HG02870 (cell line): ENCODE results near the gene MT1F.

Experiments
- ATAC-seq: cut with Tn5 transposase; IDR thresholded peaks from one replicate; pipeline ENCODE4 v1.9.1; 2021; ENCODE audit warnings: mild to moderate bottlenecking, moderate library complexity; ENCODE audit not compliant: unreplicated experiment

The MT1F gene

DNA sequence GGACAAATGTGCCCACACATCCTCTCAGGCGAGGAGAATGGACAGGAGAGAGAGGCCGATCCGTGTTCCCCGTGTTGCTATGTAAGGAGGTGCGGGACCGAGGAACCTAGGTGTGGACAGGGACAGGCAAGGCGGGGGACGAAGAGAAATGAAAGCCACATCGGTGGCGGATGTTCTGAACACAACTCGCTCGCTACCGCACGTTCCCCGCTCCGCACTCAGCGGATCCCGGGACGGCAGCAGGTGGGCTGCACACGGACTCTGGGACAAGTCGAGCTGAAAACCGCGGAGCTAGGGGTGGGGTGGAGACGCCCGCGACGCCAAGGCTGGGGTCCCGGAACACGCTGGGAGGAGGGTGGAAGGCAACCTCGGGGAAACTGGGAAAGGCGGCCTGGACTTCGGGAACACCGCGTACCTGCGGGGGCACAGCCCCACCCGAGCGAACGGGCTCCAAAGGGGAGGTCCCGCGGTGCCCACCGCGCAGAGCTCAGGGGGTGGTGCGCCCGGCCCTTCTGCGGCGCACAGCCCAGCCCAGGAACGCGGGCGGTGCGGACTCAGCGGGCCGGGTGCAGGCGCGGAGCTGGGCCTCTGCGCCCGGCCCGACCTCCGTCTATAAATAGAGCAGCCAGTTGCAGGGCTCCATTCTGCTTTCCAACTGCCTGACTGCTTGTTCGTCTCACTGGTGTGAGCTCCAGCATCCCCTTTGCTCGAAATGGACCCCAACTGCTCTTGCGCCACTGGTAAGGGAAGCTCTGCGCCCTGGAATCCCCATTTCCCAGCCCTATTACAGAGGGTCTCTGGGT is 32.4 kb upstream of the MT1F start, which contains the start of gene MT1E:
Gene MT1E, plus strand, starts transcription at position 642 of the 803 bp plus-strand sequence. Its CDS starts 71 bp downstream, at position 713.
- no peak for ATAC-seq

DNA sequence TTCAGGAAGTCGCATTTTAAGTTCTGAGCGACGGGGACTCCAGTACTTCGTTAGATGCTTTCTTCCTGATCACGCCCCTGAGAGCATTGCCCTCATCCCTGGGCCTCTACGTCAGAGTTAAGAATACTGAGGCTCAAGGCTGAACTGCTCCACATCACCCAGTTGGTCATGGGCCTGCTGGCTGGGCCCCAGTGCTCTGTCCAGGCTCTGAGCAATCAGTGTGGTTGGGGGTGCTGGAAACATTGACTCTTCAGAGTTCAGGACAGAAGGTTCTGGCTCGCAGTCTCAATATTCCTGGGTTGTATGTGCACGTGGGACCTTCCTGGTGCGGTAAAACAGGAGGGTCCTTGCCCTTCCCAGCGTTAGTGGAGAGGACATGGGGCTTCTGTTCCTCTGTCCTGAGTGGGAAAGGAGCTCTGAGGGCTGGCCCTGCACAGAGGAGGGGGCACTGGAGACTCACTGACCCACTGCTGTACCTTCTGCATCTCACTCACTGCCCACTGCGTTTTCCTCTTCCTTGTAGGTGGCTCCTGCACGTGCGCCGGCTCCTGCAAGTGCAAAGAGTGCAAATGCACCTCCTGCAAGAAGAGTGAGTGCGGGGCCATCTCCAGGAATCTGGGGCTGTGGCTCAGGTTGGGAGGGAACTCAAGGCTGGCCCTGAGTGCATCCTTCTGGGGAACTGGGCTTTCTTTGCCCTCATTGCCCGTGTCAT is 31.7 kb upstream of the MT1F start:
- ATAC-seq, result no peak

DNA sequence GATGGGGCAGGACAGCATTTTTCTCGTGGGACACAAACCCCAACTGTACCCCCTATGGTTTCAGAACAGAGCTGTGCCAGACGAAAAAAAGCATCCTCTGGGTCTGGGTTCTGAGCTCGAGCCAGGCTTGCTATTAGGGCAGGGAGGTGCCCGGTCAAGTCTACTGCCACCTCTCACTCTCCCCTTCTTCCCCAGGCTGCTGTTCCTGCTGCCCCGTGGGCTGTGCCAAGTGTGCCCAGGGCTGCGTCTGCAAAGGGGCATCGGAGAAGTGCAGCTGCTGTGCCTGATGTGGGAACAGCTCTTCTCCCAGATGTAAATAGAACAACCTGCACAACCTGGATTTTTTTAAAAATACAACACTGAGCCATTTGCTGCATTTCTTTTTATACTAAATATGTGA is 31.1 kb upstream of the MT1F start:
- no peak for ATAC-seq

DNA sequence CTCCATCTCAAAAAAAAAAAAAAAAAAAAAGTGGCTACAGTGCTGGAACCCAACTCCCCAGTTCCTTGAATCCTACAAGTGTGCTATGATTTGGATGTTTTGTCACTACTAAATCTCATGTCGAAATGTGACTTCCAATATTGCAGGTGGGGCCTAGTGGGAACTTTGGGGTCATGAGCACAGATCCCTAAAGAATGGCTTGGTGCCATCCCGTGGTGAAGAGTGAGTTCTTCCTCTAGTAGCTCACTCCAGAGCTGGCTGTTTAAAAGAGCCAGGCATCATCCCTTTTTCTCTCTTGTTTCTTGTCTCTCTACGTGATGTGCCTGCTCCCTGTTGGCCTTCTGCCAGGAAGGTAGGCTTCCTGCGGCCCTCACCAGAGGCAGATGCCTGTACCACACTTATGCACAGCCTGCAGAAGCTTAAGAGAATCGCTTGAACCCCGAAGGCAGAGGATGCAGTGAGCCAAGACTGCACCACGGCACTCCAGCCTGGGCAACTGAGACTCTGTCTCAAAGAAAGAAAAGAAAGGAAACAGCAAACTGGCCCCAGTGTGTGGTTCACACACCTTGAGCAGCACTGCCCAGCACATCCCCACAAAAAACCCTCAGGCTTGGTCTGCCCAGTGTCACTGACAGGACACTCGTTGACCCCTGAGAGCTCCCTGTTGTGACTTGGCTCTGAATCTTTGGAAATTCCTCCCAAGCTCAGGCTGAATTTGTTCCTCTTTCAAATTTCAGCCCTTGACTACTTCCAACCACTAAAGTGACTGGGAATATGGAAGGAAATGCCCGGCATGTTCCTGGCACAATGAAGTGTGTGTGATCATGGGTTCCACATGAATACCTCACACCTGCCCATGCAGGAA is 29.0 kb upstream of the MT1F start:
- ATAC-seq, result no peak

DNA sequence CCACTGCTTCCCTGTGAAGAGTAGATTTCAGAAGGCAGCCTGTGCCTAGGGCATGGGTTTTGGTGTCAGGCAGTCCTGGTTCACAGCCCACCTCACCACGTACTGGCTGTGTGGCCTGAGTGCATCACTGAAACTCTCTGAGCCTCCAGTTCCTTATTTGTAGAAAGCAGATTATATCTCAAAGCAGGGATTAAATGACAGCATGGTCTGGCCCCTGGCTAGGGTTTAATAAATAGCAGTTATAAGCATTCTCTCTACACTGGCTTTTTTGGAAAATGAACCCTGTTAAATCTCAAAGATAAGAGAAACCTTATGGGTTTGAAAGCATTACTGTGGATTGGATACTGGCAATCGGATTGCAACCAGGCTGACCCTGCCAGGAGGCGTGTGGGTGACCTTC is 28.2 kb upstream of the MT1F start:
- no peak for ATAC-seq

DNA sequence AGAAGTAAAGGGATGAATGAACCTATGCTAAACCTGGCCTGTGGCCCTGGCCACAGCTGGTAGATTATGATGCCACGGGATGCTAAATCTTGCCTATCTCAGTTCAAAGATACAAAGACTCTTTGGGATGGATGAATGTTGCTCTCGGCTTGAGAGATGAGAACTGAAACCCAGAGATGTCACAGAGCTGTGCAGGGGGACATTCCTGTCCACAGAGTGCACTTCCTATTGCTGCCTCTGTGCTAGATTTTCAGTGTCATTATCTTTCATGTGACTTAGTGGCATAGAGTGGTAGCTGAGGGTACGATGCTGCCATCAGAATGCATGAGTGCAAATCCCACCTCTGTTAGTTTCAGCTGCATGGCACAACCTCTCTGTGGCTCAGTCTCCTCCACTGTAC is 27.6 kb upstream of the MT1F start:
- ATAC-seq, result peak; percentile 79

DNA sequence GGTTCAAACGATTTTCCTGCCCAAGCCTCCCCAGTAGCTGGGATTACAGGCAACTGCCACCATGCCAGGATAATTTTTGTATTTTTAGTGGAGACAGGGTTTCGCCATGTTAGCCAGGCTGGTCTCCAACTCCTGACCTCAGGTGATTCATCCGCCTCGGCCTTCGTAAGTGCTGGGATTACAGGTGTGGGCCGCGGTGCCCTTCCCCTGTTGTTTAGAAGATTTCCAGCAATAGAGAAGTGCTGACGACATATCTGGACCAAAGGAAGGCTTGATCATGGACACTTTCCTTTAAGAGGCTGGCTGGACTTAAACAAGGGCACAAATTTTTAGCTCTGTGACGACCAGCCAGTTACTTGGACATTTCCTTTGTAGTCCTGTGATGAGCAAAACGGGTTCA is 26.6 kb upstream of the MT1F start:
- no peak for ATAC-seq

DNA sequence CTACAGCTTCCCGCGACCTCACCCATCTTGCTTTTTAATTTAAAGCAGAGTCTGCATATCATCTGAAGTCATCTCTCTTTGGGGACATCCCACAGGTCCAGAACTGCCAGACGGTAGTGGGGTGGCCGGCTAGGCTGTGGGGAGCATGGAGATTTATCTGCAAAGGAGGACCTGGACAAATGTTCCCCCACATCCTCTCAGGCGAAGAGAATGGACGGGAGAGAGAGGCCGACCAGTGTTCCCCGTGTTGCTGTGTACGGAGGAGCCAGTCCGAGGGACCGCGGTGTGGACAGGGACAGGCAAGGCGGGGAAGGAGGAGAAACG is 26.0 kb upstream of the MT1F start:
- ATAC-seq, result no peak

DNA sequence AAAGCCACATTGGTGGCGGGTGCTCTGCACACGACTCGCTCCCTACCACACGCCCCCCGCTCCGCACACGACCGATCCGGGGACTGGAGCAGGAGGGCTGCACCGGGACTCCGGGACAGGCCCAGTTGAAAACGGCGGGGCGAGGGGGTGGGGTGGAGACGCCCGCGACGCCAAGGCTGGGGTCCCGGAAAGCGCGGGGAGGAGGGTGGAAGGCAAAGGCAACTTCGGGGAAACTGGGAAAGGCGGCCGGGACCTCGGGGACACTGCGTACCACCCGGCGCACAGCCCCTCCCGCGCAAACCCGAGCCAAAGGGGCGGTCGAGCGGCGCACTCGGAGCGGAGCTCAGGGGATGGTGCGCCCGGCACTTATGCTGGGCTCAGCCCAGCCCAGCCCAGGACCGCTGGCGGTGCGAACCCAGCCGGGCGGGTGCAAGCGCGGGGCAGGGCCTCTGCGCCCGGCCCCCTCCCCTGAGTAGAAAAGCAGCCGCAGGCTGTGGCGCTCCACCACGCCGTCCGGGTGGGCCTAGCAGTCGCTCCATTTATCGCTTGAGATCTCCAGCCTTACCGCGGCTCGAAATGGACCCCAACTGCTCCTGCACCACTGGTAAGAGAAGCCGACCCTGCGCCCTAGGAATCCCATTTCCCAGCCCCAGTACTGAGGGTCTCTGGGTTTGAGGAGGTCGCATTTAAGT is 25.5 kb upstream of the MT1F start, which contains the start of gene MT1M:
Gene MT1M, plus strand, starts transcription at position 504 of the 692 bp plus-strand sequence. Its CDS starts 73 bp downstream, at position 577.
- no peak for ATAC-seq

DNA sequence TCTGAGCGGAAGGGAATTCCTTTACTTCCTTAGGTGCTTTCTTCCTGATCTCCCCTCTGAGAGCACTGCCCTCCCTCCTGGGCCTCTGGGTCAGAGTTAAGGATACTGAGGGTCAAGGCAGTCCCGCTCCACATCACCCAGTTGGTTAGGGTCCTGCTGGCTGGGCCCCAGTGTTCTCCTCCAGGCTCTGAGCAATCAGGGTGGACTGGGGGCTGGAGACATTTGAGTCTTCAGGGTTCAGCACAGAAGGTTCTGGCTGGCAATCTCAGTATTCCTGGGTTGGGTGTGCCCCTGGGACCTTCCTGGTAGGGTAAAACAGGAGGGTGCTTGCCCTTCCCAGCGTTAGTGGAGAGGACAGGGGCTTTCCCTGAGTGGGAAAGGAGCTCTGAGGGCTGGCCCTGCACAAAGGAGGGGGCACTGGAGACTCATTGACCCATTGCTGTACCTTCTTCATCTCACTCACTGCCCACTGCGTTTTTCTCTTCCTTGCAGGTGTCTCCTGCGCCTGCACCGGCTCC is 24.9 kb upstream of the MT1F start:
- ATAC-seq, result no peak

DNA sequence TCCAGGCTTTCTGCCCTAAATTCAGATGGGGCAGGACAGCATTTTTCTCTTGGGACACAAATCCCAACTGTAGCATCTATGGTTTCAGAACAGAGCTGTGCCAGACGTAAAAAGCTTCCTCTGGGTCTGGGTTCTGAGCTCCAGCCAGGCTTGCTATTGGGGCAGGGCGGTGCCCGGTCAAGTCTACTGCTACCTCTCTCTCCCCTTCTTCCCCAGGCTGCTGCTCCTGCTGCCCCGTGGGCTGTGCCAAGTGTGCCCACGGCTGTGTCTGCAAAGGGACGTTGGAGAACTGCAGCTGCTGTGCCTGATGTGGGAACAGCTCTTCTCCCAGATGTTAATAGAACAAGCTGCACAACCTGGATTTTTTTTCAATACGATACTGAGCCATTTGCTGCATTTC is 24.2 kb upstream of the MT1F start:
- ATAC-seq, result no peak

DNA sequence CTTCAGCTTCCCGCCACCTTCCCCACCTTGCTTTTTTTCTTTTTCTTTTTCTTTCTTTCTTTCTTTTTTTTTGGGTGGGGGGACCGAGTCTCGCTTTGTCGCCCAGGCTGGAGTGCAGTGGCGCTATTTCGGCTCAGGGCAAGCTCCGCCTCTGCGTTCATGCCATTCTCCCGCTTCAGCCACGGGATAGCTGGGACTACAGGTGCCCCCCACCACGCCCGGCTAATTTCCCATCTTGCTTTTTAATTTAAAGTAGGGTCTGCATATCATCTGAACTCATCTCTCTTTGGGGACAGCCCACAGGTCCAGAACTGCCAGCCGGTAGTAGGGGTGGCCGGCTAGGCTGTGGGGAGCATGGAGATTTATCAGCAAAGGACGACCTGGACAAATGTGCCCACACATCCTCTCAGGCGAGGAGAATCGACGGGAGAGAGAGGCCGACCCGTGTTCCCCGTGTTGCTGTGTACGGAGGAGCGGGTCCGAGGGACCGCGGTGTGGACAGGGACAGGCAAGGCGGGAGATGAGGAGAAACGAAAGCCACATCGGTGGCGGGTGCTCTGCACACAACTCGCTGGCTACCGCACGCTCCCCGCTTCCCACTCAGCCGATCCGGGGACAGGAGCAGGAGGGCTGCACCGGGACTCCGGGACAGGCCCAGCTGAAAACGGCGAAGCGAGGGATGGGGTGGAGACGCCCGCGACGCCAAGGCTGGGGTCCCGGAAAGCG is 22.9 kb upstream of the MT1F start:
- ATAC-seq, result no peak

DNA sequence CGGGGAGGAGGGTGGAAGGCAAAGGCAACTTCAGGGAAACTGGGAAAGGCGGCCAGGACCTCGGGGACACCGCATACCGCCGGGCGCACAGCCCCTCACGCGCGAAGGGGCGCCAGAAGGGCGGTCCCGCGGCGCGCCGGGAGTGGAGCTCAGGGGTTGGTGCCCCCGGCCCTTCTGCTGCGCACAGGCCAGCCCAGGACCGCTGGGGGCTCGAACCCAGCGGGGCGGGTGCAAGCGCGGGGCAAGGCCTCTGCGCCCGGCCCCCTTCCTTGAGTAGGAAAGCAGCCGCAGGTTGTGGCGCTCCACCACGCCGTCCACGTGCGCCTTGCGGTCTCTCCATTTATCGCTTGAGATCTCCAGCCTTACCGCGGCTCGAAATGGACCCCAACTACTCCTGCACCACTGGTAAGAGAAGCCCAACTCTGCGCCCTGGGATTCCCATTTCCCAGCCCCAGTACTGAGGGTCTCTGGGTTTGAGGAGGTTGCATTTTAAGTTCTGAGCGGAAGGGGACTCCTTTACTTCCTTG is 22.3 kb upstream of the MT1F start:
- ATAC-seq, result no peak

DNA sequence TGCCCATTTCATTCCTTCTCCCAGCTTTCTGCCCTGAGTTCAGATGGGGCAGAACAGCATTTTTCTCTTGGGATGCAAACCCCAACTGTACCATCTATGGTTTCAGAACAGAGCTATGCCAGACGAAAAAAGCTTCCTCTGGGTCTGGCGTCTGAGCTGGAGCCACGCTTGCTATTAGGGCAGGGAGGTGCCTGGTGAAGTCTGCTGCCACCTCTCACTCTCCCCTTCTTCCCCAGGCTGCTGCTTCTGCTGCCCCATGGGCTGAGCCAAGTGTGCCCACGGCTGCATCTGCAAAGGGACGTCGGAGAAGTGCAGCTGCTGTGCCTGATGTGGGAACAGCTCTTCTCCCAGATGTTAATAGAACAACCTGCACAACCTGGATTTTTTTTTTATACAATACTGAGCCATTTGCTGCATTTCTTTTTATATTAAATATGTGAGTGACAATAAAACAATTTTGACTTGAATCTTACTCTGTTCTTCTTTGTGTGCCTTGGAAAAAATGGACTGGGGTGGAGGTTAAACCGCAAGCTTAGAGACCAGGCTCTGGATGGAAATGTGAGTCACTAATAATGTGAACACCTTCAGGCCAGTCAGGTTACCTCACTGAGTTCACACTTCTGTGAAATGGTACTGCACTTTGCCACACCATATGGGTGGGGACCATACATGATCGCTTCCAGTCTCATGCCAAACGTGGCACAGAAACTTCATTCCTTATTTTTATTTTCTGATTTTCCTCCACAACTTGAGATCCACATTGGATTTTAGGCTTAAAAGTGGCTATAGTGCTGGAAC is 20.9 kb upstream of the MT1F start:
- ATAC-seq, result no peak

DNA sequence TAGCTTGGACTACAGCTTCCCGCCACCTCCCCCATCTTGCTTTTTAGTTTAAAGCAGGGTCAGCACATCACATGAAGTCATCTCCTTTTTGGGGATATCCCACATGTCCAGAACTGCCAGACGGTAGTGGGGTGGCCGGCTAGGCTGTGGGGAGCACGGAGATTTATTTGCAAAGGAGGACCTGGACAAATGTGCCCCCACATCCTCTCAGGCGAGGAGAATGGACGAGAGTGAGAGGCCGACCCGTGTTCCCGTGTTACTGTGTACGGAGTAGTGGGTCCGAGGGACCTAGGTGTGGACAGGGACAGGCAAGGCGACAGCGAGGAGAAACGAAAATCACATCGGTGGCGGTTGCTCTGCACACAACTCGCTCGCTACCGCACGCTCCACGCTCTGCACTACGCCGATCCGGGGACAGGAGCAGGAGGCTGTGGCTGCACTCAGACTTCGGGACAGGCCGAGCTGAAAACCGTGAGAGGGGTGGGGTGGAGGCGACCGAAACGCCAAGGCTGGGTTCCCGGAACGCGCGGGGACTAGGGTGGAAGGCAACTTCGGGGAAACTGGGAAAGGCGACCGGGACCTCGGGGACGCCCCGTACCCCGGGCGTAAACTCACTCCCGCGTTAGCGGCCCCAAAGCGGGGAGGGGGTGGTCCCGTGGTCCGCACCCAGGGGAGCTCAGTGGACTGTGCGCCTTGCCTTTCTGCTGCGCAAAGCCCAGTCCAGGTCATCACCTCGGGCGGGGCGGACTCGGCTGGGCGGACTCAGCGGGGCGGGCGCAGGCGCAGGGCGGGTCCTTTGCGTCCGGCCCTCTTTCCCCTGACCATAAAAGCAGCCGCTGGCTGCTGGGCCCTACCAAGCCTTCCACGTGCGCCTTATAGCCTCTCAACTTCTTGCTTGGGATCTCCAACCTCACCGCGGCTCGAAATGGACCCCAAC is 19.7 kb upstream of the MT1F start, which contains the start of gene MT1A:
Gene MT1A, plus strand, starts transcription at position 853 of the 937 bp plus-strand sequence. Its CDS starts 73 bp downstream, at position 926.
- ATAC-seq, result no peak

DNA sequence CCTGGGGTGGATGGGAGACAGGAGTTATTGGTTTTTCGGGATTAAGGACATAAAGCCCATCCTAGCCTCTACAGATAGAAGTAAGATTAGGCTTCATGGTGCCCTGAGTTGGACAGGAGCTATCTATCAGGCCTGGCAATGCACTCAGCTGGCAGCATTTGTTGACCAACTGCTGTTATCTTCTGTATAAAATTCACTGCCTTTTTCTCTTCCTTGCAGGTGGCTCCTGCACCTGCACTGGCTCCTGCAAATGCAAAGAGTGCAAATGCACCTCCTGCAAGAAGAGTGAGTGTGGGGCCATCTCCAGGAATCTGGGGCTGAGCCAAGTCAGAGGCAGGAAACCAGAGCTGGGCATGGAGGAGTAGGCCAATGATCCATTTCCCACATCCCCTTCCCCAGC is 18.7 kb upstream of the MT1F start:
- no peak for ATAC-seq

DNA sequence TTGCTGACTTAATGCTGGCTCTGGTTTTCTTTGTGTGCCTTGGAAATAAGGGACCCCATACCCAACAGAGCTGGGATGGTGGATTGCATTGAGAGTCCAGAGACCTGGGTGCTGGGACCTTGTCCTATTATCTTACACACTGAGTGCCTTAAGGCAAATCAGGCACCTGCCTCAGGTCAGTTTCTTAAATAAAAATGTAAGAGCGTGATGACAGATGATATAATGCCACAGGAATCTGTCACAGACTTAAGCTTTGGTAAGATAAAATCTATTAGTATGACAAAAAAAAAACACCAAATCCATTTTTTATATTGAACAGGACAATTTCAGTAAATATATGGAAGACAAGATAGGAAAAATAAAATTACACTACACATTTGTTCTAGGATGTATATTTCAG is 17.7 kb upstream of the MT1F start:
- ATAC-seq, result no peak

DNA sequence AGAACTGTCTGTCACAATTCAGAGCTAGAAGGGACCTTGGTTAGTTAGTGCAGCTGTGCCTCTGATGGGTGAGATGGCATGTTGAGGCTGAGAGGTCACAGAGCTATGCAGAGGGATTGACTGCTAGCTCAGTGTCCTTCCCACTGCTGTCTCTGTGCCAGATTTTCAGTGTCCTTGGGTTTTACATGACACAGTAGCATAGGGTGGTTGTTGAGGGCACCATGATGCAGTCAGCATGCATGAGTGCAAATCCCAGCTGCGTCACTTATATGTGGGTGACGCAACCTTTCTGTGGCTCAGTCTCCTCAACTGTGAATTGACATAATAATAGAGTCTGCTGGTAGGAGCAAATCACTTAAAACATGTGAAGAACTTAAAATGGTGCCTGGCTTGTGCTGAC is 16.6 kb upstream of the MT1F start:
- no peak for ATAC-seq
